EH (cell line): ENCODE measurements around the gene TM9SF4.

Experiments
- DNase-seq: peaks from one replicate; pipeline ENCODE4 v3.0.0-alpha.2; 2015; ENCODE audit warnings: low read depth

TM9SF4 gene

GRCh38 chr20:32109392-32110172 lies at the start of gene TM9SF4:
TSS of gene TM9SF4 (plus strand) at chr20:32109714. CDS start at chr20:32109741, 27 bp downstream.
- DNase-seq, result peak; percentile 93

GRCh38 chr20:32062776-32063170 lies 46.7 kb upstream of the TM9SF4 start:
- DNase-seq, result no peak

- DNase-seq, result no peak
Observed at GRCh38 chr20:32063695-32064094, 45.8 kb upstream of the TM9SF4 start.

- DNase-seq, result no peak
Observed at GRCh38 chr20:32064667-32065066, 44.8 kb upstream of the TM9SF4 start.

- DNase-seq, result peak; percentile 99
Observed at GRCh38 chr20:32067234-32067821, 42.2 kb upstream of the TM9SF4 start.

- no peak for DNase-seq
Observed at GRCh38 chr20:32068174-32068573, 41.3 kb upstream of the TM9SF4 start.

- DNase-seq, result peak; percentile 34
Observed at GRCh38 chr20:32069711-32070110, 39.8 kb upstream of the TM9SF4 start.

- no peak for DNase-seq
Observed at GRCh38 chr20:32070282-32070681, 39.2 kb upstream of the TM9SF4 start.

- no peak for DNase-seq
Observed at GRCh38 chr20:32070690-32071213, 38.8 kb upstream of the TM9SF4 start.

GRCh38 chr20:32071395-32072167 lies 37.9 kb upstream of the TM9SF4 start:
- DNase-seq, result no peak

GRCh38 chr20:32072168-32072750 lies 37.3 kb upstream of the TM9SF4 start:
- DNase-seq, result peak; percentile 49

- DNase-seq, result no peak
Observed at GRCh38 chr20:32075534-32075933, 34.0 kb upstream of the TM9SF4 start.

GRCh38 chr20:32077190-32077589 lies 32.3 kb upstream of the TM9SF4 start:
- DNase-seq, result no peak

GRCh38 chr20:32078322-32078721 lies 31.2 kb upstream of the TM9SF4 start:
- DNase-seq, result no peak

GRCh38 chr20:32078791-32079190 lies 30.7 kb upstream of the TM9SF4 start:
- no peak for DNase-seq

GRCh38 chr20:32079655-32080109 lies 29.8 kb upstream of the TM9SF4 start:
- no peak for DNase-seq

- no peak for DNase-seq
Observed at GRCh38 chr20:32080783-32081182, 28.7 kb upstream of the TM9SF4 start.

- no peak for DNase-seq
Observed at GRCh38 chr20:32083469-32083868, 26.0 kb upstream of the TM9SF4 start.

GRCh38 chr20:32087070-32087469 lies 22.4 kb upstream of the TM9SF4 start:
- no peak for DNase-seq

- no peak for DNase-seq
Observed at GRCh38 chr20:32088759-32089158, 20.8 kb upstream of the TM9SF4 start.

GRCh38 chr20:32089637-32090362 lies 19.7 kb upstream of the TM9SF4 start:
- no peak for DNase-seq
